Esophagus muscularis mucosa (tissue), 3 donors: ENCODE data around the gene AZU1.

Experiments
- EP300 ChIP-seq: sonication (generic); formaldehyde crosslinking; IDR thresholded peaks from one replicate; pipeline ENCODE4 v1.6.1; 2017; ENCODE audit warnings: antibody characterized with exemption
- TF ChIP-seq, protein P1 (sequence below), 3 experiments: fragments of 200-600 bp in 2 of 3; fragments of 450-650 bp in 1 of 3; sonication (generic) in 2 of 3; IDR thresholded peaks; one replicate each; pipeline ENCODE4 v1.5.1; 2017 to 2019; ENCODE audit warnings: antibody characterized with exemption in 3 of 3, mild to moderate bottlenecking in 2 of 3, moderate library complexity in 1 of 3

DNA sequence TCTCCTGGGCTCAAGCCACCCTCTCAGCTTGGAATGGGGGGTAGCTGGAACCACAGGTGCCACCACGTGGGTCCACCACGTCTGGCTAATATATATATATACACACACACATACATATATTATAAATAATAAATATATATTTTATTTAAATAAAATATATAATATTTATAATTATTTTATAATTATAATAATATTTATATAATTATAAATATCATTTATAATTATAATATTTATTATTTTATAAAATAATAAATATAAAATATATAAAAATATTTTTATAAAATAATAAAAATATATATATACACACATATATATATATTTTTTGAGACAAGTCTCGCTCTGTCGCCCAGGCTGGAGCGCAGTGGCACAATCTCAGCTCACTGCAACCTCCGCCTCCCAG lies 26.9 kb downstream of the AZU1 start:
- TF ChIP-seq, protein P1, sequence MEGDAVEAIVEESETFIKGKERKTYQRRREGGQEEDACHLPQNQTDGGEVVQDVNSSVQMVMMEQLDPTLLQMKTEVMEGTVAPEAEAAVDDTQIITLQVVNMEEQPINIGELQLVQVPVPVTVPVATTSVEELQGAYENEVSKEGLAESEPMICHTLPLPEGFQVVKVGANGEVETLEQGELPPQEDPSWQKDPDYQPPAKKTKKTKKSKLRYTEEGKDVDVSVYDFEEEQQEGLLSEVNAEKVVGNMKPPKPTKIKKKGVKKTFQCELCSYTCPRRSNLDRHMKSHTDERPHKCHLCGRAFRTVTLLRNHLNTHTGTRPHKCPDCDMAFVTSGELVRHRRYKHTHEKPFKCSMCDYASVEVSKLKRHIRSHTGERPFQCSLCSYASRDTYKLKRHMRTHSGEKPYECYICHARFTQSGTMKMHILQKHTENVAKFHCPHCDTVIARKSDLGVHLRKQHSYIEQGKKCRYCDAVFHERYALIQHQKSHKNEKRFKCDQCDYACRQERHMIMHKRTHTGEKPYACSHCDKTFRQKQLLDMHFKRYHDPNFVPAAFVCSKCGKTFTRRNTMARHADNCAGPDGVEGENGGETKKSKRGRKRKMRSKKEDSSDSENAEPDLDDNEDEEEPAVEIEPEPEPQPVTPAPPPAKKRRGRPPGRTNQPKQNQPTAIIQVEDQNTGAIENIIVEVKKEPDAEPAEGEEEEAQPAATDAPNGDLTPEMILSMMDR (IDR thresholded peaks at IDR 0.05): no peak
- no peak for TF ChIP-seq EP300
